Prostate gland (tissue), 2 donors: ENCODE results near the gene PTGS2.

Experiments
- POLR2A ChIP-seq: fragments of 450-650 bp; IDR thresholded peaks from one replicate; pipeline ENCODE4 v1.6.1; 2016; ENCODE audit warnings: antibody characterized with exemption, mild to moderate bottlenecking
- POLR2AphosphoS5 ChIP-seq: sonication (generic); formaldehyde crosslinking; IDR thresholded peaks from one replicate; pipeline ENCODE4 v1.6.1; 2017; ENCODE audit warnings: antibody characterized with exemption
- TF ChIP-seq, protein P1 (sequence below), 4 experiments: fragments of 200-600 bp in 2 of 4; fragments of 450-650 bp in 2 of 4; sonication (generic) in 2 of 4; IDR thresholded peaks; 1 replicate in 3 of 4; 2 replicates in 1 of 4; pipeline ENCODE4 v1.5.1; 2016 to 2019; ENCODE audit warnings: antibody characterized with exemption in 4 of 4, mild to moderate bottlenecking in 2 of 4, moderate library complexity in 2 of 4

DNA sequence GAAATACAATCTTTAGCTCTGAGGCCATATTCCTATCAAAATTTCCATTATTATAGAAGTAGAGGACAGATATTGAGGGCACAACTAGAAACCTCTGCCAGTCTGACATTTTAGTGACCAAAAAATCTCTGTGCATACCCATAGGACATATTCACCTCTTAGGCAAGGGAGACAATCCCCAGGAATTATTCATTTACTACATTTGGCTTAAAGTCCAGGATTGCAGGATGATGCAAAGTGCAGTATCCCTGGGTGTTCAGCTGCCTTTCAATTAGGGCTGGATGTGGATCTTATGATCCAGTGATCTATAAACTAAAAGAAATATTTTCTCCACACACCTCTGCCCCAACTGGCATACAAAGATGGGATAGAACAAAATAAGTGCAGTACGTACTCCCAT lies 50.9 kb downstream of the PTGS2 start:
- TF ChIP-seq, protein P1, sequence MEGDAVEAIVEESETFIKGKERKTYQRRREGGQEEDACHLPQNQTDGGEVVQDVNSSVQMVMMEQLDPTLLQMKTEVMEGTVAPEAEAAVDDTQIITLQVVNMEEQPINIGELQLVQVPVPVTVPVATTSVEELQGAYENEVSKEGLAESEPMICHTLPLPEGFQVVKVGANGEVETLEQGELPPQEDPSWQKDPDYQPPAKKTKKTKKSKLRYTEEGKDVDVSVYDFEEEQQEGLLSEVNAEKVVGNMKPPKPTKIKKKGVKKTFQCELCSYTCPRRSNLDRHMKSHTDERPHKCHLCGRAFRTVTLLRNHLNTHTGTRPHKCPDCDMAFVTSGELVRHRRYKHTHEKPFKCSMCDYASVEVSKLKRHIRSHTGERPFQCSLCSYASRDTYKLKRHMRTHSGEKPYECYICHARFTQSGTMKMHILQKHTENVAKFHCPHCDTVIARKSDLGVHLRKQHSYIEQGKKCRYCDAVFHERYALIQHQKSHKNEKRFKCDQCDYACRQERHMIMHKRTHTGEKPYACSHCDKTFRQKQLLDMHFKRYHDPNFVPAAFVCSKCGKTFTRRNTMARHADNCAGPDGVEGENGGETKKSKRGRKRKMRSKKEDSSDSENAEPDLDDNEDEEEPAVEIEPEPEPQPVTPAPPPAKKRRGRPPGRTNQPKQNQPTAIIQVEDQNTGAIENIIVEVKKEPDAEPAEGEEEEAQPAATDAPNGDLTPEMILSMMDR (IDR thresholded peaks at IDR 0.05), result no peak
- TF ChIP-seq POLR2AphosphoS5 (no peak), POLR2A (no peak)
